PC-3 (cell line): ENCODE data around the gene LRRC7.

ENCODE experiments used
- CTCF ChIP-seq: fragments of 300-600 bp; sonication (generic); conservative IDR thresholded peaks from 2 replicates; pipeline ENCODE4 v1.5.1; 2017; ENCODE audit warnings: antibody characterized with exemption, low read depth, mild to moderate bottlenecking, low read length
- EZH2phosphoT487 ChIP-seq: fragments of 300-600 bp; sonication (generic); IDR thresholded peaks from 2 replicates; pipeline ENCODE4 v1.6.1; 2018; ENCODE audit warnings: mild to moderate bottlenecking, antibody characterized with exemption, low read length, borderline replicate concordance

GRCh38 chr1:69638673-69639072, 71.0 kb downstream of the LRRC7 start:
- TF ChIP-seq CTCF = no peak
- no peak for TF ChIP-seq EZH2phosphoT487
